Measurements from ENCODE around the gene GADD45A. TPM values are rescaled to one million over a fixed set of nuclear protein-coding genes. Genes with fewer than 3 reads are reported as not detected.

Gene GADD45A
- total RNA-seq, 1 experiment from 2014 or later: 35.4 TPM

DNA sequence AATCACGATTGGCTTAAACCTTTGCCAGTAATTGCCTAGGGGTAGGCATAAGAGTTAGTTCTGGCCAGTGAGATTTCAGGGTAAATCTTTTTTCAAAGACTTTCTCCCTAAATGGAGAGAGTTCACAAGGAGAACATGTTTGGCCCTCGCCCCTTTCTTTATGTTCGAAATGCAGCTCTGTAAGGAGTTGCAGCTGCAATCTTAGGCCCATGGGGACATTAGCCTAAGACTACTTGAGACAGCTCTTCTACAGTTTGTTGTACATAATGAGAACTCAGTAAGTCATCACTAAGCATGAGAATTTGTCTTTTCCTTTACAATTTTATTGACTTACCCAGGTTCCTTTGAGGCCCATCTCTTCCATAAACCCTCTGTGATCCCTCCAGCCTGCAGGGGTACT, 40.4 kb upstream of the GADD45A start:
- H3K4me1 Mint-ChIP-seq (ENCODE audit: low read depth, unreplicated experiment): no peaks in the 10 kb centered on the region

DNA sequence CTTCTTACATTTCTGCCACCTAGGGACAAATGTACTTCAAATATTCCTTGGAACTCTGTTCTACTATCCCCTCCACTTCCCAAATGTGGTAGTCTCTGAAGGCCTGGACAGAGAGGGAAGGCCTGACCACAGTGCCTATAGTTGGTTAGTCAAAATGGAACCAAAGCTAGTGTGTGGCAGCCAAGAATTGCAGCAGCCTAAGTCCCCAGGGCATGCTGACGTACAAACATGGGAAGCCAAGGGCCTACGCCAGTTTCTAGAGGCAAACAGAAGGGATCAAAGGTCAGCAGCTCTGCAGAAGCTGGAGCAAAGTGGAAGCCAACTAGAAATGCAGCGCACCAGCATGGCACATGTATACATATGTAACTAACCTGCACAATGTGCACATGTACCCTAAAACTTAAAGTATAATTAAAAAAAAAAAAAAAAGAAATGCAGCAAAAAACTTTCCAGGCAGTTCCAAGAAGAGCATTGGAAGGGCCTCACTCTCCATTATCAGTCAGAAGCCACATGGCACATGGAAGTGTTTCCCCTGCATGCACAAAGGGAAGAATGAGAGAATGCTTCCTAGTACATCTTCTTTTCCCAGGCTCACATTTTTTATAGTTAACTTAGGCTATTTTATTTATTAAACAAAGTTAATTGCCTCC, 39.4 kb upstream of the GADD45A start:
- no peaks in the 10 kb centered on the region for H3K4me1 Mint-ChIP-seq (ENCODE audit: low read depth, unreplicated experiment)
- H3K27ac Mint-ChIP-seq (ENCODE audit: unreplicated experiment): no peak overlapping the region
- no peak overlapping the region for H3K4me3 Mint-ChIP-seq (ENCODE audit: low read depth, unreplicated experiment)
- BruUV-seq (replicated peaks): no TSS peak
- no peak for DNase-seq
- no peaks in the 10 kb centered on the region for H3K27me3 Mint-ChIP-seq (ENCODE audit: unreplicated experiment)
- intact Hi-C loops (cut with micrococcal nuclease; ENCODE audit: unreplicated experiment): no loop called here
- no peaks in the 10 kb centered on the region for H3K36me3 Mint-ChIP-seq (ENCODE audit: insufficient read depth, unreplicated experiment)
- TF ChIP-seq, protein P1, sequence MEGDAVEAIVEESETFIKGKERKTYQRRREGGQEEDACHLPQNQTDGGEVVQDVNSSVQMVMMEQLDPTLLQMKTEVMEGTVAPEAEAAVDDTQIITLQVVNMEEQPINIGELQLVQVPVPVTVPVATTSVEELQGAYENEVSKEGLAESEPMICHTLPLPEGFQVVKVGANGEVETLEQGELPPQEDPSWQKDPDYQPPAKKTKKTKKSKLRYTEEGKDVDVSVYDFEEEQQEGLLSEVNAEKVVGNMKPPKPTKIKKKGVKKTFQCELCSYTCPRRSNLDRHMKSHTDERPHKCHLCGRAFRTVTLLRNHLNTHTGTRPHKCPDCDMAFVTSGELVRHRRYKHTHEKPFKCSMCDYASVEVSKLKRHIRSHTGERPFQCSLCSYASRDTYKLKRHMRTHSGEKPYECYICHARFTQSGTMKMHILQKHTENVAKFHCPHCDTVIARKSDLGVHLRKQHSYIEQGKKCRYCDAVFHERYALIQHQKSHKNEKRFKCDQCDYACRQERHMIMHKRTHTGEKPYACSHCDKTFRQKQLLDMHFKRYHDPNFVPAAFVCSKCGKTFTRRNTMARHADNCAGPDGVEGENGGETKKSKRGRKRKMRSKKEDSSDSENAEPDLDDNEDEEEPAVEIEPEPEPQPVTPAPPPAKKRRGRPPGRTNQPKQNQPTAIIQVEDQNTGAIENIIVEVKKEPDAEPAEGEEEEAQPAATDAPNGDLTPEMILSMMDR (IDR thresholded peaks at IDR 0.05; ENCODE audit: unreplicated experiment): no peak
- H3K9me3 Mint-ChIP-seq (ENCODE audit: low read depth, unreplicated experiment): no peaks in the 10 kb centered on the region
- CTCF ChIA-PET: interaction anchor here (0.6 kb wide), 1 partner anchor 75 kb away, joined by 3 read pairs; no protein-coding TSS in a partner anchor

More for the DNA sequence above, 40.4 kb upstream of the GADD45A start:
- Mint-ChIP-seq H3K27me3 (ENCODE audit: unreplicated experiment) (no peaks in the 10 kb centered on the region), H3K9me3 (ENCODE audit: low read depth, unreplicated experiment) (no peaks in the 10 kb centered on the region), H3K4me3 (ENCODE audit: low read depth, unreplicated experiment) (no peak overlapping the region), H3K27ac (ENCODE audit: unreplicated experiment) (no peak overlapping the region), H3K36me3 (ENCODE audit: insufficient read depth, unreplicated experiment) (no peaks in the 10 kb centered on the region)
- no peak for DNase-seq
- BruUV-seq (replicated peaks): no TSS peak
- CTCF ChIA-PET: no interaction called here
- intact Hi-C loops (cut with micrococcal nuclease; ENCODE audit: unreplicated experiment): no loop called here
- TF ChIP-seq, protein P1 (IDR thresholded peaks at IDR 0.05; ENCODE audit: unreplicated experiment): no peak

DNA sequence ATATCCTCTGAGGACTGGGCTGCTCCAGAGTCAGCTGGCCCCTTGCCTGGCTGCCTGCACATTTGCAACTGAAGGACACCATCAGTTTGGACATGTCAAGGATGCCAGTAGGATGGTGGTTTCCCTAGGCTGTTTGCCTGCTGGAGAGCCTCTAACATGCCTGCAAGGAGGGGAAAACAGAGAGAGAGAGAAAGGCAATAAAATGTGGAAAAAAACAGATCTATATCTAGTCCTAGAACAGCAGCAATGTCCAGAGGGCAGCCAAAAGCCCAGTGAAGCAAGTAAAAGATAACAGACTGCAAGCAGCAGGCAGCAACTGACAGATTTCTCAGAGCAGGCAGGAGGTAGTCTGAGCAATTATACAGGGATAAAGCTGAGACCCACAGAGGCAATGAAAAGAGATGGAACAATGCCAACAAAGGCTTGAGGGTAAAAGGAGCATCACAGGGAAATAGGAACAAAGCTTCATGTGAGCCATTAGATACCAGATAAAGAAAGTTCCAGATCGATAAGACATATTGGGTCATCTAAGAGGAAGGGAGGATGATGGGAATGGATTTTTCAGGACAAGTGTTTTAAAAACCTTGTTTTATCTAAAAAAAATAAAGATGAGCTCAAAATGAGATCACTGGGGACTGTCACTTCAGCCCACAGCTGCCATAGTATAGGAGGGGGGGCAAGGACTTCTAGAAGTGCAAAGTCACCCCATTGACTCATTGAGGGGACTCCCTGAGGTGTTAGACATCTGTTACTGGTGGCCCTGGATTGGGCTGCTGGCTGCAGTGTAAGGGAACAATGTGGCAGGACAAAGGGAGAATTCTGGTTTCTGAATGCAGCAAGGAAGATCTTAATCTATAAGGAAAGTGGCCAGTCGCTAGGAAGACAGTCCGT, 38.6 kb upstream of the GADD45A start:
- DNase-seq: no peak
- CTCF ChIA-PET: interaction anchor here (0.6 kb wide), 1 partner anchor 76 kb away, joined by 3 read pairs; no protein-coding TSS in a partner anchor

DNA sequence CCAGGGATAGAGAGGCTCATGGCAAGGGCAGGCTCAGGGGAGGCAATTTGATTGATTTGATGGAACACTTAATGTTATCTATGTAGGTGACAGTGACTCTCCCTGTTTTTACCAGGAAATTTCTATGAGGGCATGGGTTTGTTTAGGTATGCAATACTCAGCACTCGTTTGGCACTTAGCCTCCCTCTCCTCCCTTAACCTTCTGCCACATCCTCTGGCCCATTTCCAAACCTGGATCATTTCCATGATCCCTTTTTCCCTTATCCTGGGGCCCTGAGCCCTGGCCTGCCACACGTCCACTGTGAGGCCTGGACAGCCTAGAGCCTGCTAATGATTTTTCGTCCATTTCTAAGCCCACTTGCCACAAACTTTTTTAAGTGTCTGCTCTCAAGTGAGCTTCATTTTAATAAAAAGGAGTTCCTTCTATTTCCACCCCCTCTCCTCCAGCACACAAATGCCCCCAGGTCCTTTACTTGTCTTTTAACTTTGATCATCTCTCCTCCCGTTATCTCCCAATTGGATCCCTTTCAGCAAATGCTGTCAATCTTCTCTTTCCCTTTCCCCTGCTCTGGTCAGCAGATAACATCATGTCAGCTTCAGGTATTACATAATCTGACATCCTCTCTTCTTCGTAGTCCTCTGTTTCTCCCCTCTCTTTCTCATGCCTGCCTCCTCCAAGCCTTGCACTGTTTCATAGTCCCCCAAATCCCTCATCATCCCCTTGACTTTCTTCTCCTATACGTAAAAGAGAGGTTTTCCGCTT, 37.8 kb upstream of the GADD45A start:
- Mint-ChIP-seq H3K4me1 (ENCODE audit: low read depth, unreplicated experiment) (no peaks in the 10 kb centered on the region), H3K9me3 (ENCODE audit: low read depth, unreplicated experiment) (no peaks in the 10 kb centered on the region), H3K4me3 (ENCODE audit: low read depth, unreplicated experiment) (no peak overlapping the region), H3K36me3 (ENCODE audit: insufficient read depth, unreplicated experiment) (no peaks in the 10 kb centered on the region), H3K27me3 (ENCODE audit: unreplicated experiment) (no peaks in the 10 kb centered on the region), H3K27ac (ENCODE audit: unreplicated experiment) (no peak overlapping the region)
- intact Hi-C loops (cut with micrococcal nuclease; ENCODE audit: unreplicated experiment): no loop called here
- CTCF ChIA-PET: no interaction called here
- no peak for DNase-seq
- no TSS peak for BruUV-seq (replicated peaks)
- TF ChIP-seq, protein P1 (IDR thresholded peaks at IDR 0.05; ENCODE audit: unreplicated experiment): no peak

More for the DNA sequence above, 38.6 kb upstream of the GADD45A start:
- H3K27me3 Mint-ChIP-seq (ENCODE audit: unreplicated experiment): no peaks in the 10 kb centered on the region
- no TSS peak for BruUV-seq (replicated peaks)
- H3K4me3 Mint-ChIP-seq (ENCODE audit: low read depth, unreplicated experiment): no peak overlapping the region
- H3K36me3 Mint-ChIP-seq (ENCODE audit: insufficient read depth, unreplicated experiment): no peaks in the 10 kb centered on the region
- TF ChIP-seq, protein P1 (IDR thresholded peaks at IDR 0.05; ENCODE audit: unreplicated experiment): no peak
- H3K4me1 Mint-ChIP-seq (ENCODE audit: low read depth, unreplicated experiment): no peaks in the 10 kb centered on the region
- intact Hi-C loops (cut with micrococcal nuclease; ENCODE audit: unreplicated experiment): no loop called here
- no peak overlapping the region for H3K27ac Mint-ChIP-seq (ENCODE audit: unreplicated experiment)
- H3K9me3 Mint-ChIP-seq (ENCODE audit: low read depth, unreplicated experiment): no peaks in the 10 kb centered on the region

All from Calu3 (cell line).